Measurements from ENCODE around the gene GLT8D2. TPM values are rescaled to one million over a fixed set of nuclear protein-coding genes. Genes with fewer than 3 reads are reported as not detected.

Gene GLT8D2
- total RNA-seq, 1 donor from 2014 or later = 38.8 TPM

- H3K9me3 Mint-ChIP-seq (ENCODE audit: low read depth) = no peaks in the 10 kb centered on the region
- H3K4me1 Mint-ChIP-seq (ENCODE audit: low read depth) = peaks cover 60% of the 10 kb centered on the region
- DNase-seq (ENCODE audit: low spot score) = no peak
- peak overlapping the region; percentile 16 for H3K4me3 Mint-ChIP-seq (ENCODE audit: unreplicated experiment)
- H3K36me3 Mint-ChIP-seq (ENCODE audit: low read depth) = peaks cover 8% of the 10 kb centered on the region
- H3K27me3 Mint-ChIP-seq (ENCODE audit: low read depth) = no peaks in the 10 kb centered on the region
- H3K27ac Mint-ChIP-seq (ENCODE audit: unreplicated experiment) = peak overlapping the region; percentile 59
- TF ChIP-seq CTCF (IDR thresholded peaks at IDR 0.05) = no peak
Measured at GRCh38 chr12:103969391-103969790, 80.6 kb downstream of the GLT8D2 start.

GRCh38 chr12:103966736-103967135, 83.3 kb downstream of the GLT8D2 start:
- no peaks in the 10 kb centered on the region for H3K9me3 Mint-ChIP-seq (ENCODE audit: low read depth)
- H3K36me3 Mint-ChIP-seq (ENCODE audit: low read depth) = peaks cover 6% of the 10 kb centered on the region
- peak overlapping the region; percentile 99 for H3K27ac Mint-ChIP-seq (ENCODE audit: unreplicated experiment)
- no peak for DNase-seq (ENCODE audit: low spot score)
- peaks cover 60% of the 10 kb centered on the region for H3K4me1 Mint-ChIP-seq (ENCODE audit: low read depth)
- no peak for TF ChIP-seq CTCF (IDR thresholded peaks at IDR 0.05)
- H3K27me3 Mint-ChIP-seq (ENCODE audit: low read depth) = no peaks in the 10 kb centered on the region
- peak overlapping the region; percentile 97 for H3K4me3 Mint-ChIP-seq (ENCODE audit: unreplicated experiment)

- H3K4me1 Mint-ChIP-seq (ENCODE audit: low read depth) = peaks cover 55% of the 10 kb centered on the region
- TF ChIP-seq CTCF (IDR thresholded peaks at IDR 0.05) = peak; percentile 69
Measured at GRCh38 chr12:103965590-103966504, 84.1 kb downstream of the GLT8D2 start, which contains the start of gene TDG. TSS of gene TDG (plus strand) at chr12:103965872. CDS start at chr12:103966038, 166 bp downstream.

GRCh38 chr12:103965255-103965589, 84.8 kb downstream of the GLT8D2 start:
- Mint-ChIP-seq H3K9me3 (ENCODE audit: low read depth) (no peaks in the 10 kb centered on the region), H3K27ac (ENCODE audit: unreplicated experiment) (peak overlapping the region; percentile 99), H3K4me3 (ENCODE audit: unreplicated experiment) (peak overlapping the region; percentile 97), H3K4me1 (ENCODE audit: low read depth) (peaks cover 58% of the 10 kb centered on the region), H3K27me3 (ENCODE audit: low read depth) (no peaks in the 10 kb centered on the region), H3K36me3 (ENCODE audit: low read depth) (peaks cover 4% of the 10 kb centered on the region)
- DNase-seq (ENCODE audit: low spot score) = no peak
- TF ChIP-seq CTCF (IDR thresholded peaks at IDR 0.05) = no peak

More at GRCh38 chr12:103965590-103966504, 84.1 kb downstream of the GLT8D2 start, which contains the start of gene TDG:
- H3K27ac Mint-ChIP-seq (ENCODE audit: unreplicated experiment) = peak within 1 kb of the TSS; percentile 99
- no peaks in the 10 kb centered on the region for H3K27me3 Mint-ChIP-seq (ENCODE audit: low read depth)
- peaks cover 4% of the 10 kb centered on the region for H3K36me3 Mint-ChIP-seq (ENCODE audit: low read depth)
- no peaks in the 10 kb centered on the region for H3K9me3 Mint-ChIP-seq (ENCODE audit: low read depth)
- peak; percentile 99 for DNase-seq (ENCODE audit: low spot score)
- peak within 1 kb of the TSS; percentile 97 for H3K4me3 Mint-ChIP-seq (ENCODE audit: unreplicated experiment)

GRCh38 chr12:103964805-103965204, 85.2 kb downstream of the GLT8D2 start:
- Mint-ChIP-seq H3K4me1 (ENCODE audit: low read depth) (peaks cover 59% of the 10 kb centered on the region), H3K4me3 (ENCODE audit: unreplicated experiment) (peak overlapping the region; percentile 97)

More at GRCh38 chr12:103964805-103965204, 85.2 kb downstream of the GLT8D2 start:
- DNase-seq (ENCODE audit: low spot score) = no peak
- peaks cover 4% of the 10 kb centered on the region for H3K36me3 Mint-ChIP-seq (ENCODE audit: low read depth)
- H3K9me3 Mint-ChIP-seq (ENCODE audit: low read depth) = no peaks in the 10 kb centered on the region
- no peaks in the 10 kb centered on the region for H3K27me3 Mint-ChIP-seq (ENCODE audit: low read depth)
- no peak for TF ChIP-seq CTCF (IDR thresholded peaks at IDR 0.05)
- peak overlapping the region; percentile 99 for H3K27ac Mint-ChIP-seq (ENCODE audit: unreplicated experiment)

Measured in chondrocyte (in vitro differentiated cells).